ENCODE results near the gene PDE6H. TPM values are rescaled to one million over a fixed set of nuclear protein-coding genes. Genes with fewer than 3 reads are reported as not detected.
A peak's percentile ranks its signal among the peaks of the same experiment; 100 is the strongest.

PDE6H gene
- total RNA-seq, 2 donors from 2014 or later = not detected

DNA sequence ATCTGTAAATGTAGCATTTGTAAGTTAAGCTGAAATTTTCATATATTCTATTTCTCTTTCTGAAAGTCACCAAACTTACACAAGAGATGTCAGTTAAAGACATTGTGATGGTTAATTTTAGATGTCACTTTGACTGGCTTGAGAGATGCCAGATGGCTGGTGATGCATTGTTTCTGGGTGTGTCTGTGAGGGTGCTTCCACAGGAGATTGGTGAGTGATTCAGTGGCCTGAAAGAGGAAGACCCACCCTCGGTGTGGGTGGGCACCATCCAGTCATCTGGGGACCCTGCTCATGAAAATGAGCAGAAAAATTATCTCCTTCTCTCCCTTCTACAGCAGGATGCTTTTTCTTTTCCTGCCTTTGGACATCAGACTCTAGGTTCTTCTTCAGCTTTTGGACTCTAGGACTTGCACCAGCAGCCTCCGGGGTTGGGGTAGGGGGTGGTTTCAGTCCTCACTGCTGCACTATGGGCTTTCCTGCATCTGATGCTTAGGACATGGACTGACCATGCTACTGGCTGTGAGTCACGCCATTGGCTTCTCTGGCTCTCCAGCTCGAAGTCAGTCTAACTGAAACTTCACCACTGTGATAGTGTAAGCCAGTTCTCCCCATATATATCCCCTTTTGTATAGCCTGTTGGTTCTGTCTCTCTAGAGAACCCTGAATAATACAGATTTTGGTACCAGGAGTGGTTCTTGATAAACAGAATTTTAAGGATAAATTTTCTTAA is 20.9 kb downstream of the PDE6H start:
- intact Hi-C loops (cut with DNase I) = loop anchor here in 1 of 2 donors (5.0 to 10.0 kb wide), 2 partner anchors 146 to 281 kb away; no protein-coding TSS in a partner anchor

DNA sequence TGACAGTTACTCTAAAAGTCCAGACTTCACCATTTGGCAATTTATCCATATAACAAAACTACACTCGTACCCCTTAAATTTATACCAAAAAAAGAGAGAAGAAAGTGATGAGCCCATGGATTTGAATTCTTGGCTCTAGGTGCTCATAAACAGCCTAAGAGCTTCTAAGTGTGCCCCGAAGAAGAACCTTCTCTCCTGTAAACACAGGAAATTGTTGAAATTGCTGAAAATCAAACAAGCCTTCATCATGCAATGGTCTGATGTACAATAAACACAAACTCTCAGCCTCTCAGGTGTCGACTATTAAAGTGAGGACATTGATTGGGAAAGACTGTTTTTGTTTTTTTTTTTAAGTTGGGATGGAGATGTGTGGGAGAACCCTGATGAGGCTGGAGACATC is 21.8 kb downstream of the PDE6H start:
- intact Hi-C loops (cut with DNase I) = loop anchor here (5.0 to 10.0 kb wide), 3 partner anchors 147 to 280 kb away; partner anchors contain the start of gene ART4 (in 1 of the 2)
- DNase-seq (ENCODE audit: low spot score) = no peak

More for the DNA sequence above, 20.9 kb downstream of the PDE6H start:
- DNase-seq (ENCODE audit: low spot score) = no peak

DNA sequence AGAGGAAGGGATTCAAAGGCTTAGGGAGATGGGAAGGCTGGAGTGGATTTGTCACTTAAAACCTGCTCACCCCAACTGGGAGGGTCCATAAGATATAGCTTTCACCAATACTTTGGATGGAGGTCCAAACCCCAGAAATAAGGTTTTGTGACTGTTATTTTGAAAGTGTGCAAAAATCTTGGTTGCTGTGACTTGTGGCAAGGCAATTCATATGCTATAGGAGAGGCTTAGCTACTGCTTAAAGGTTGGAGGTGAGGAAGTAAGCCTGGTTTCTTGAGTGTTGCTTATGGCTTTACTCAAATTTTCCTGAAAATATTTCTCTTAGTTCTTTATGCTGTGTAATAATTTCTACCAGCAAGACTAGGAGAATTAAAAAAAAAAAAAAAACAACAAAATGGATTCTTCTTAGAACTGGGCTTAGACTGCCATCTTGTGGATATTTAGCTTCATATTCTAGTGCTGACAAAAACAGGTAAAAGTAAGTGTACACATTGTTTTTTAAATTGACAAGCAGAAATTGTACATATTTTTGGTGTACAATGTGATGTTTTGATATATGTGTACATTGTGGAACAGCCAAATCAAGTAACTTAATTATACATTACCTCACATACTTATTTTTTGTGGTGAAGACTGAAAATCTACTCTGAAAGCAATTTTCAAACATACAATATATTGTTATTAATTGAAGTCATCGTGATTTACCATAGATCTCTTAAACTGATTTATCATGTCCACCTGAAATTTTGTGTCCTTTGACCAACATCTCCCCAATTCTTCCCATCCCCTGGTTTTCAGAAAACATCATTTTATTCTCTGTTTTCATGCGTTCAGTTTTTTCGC is 23.0 kb downstream of the PDE6H start:
- intact Hi-C loops (cut with DNase I) = loop anchor here (5.0 to 10.0 kb wide), 2 partner anchors 154 to 279 kb away; partner anchors contain the start of gene ART4 (in 1 of the 2)
- no peak for DNase-seq (ENCODE audit: low spot score)

DNA sequence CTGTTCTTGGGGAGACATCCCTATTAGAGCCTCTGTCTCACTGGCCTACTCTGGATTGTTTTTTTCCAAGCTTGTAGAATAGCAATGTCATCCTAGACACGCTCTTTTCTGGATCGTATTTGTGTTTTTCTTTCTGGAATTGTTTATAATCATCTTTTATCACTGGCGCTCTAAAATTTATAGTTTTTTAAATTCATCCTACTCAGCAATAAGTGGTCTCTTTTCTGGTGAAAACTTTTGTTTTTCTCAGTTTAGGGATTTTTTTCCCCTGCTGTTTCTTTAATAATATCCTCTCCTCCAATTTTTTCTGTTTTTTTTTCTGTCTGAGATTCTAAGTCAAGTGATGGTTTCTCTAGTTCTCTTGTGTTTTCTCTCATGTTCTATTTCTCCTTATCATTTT is 25.2 kb downstream of the PDE6H start:
- no peak for DNase-seq (ENCODE audit: low spot score)
- intact Hi-C loops (cut with DNase I) = loop anchor here (5.0 to 10.0 kb wide), 2 partner anchors 156 to 277 kb away; partner anchors contain the start of gene ART4 (in 1 of the 2)

DNA sequence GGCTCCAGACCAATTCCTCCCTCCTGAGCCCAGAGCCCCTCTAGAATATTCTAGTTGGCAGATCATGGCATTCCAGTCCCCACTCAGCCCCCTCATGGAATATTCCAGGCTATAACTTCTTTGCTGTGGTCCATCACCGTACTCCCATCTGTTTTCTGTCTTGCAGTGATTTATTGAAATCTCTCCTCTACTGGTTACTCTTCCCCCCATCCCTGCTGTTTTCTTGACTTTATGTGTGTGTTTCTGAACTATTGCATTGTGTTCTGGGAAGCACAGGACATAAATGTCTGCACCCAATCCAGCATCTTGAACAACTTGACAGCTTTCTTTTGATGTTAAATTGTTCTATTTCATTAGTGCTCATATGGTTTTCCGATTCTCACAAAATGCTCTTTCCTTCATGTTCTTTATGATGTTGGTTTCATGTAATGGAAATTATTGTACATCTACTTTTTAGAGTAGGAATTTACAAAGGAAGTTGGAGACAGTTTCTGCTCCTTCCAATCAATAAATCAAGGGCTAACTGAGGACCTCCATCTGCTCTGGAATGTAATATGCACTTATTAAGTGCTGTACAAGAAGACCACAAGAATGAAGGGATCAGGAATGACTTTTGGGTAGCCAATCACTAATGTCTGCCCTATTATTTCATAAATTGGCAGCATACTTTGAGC is 26.3 kb downstream of the PDE6H start:
- intact Hi-C loops (cut with DNase I) = loop anchor here (5.0 to 10.0 kb wide), 2 partner anchors 157 to 276 kb away; partner anchors contain the start of gene ART4 (in 1 of the 2)
- DNase-seq (ENCODE audit: low spot score) = no peak

DNA sequence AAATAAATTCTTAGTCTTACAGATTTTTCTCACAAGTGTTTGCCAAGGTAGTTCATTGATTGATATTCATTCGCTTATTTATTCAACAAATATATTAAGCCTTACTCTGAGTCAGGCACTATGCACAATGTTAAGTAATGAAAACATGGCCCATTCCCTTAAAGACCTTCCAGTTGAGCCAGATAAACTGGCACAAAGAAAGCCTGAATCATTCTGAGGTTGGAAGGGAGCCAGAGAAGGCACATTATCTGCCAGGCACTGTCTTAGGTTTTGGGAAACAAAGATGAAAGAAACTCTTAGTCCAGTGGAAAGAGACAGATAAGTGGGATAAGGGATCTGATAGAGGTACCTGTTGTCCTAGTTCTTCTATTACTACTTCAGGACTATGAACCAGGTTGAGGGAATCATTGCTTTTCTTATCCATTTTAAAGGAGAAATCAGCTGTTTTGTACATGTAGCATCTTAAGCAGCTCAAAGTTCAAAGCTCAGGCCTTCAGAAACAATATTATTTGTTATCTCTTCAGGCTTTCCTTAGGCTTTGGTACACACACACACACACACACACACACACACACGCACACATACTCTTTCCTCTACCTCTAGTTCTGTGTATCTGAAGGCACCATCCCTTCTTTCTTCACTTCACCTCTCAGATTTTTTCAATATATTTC is 27.0 kb downstream of the PDE6H start:
- intact Hi-C loops (cut with DNase I) = loop anchor here (5.0 to 10.0 kb wide), 3 partner anchors 158 to 275 kb away; partner anchors contain the start of genes ART4 (in 1 of the 2) and RERG (in 1 of the 2)
- DNase-seq (ENCODE audit: low spot score) = no peak

DNA sequence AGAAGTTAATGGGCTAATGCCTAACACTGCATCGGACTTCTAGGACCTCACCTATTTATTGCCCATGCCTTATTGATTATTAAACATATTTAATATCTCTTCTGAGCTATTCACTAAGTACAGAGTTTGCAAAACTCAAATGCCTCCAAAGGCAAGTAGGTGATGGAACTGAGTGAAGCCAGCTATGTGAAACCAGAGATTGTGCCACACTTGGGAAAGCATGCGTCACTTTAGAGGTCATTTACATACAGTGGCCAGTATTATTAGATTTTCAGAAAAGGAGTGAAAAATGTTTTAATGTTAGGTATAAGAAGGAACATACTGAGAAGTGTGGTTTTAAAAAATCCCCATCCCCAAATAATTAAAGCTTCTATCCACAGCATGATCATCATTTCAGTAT is 27.7 kb downstream of the PDE6H start:
- no peak for DNase-seq (ENCODE audit: low spot score)
- intact Hi-C loops (cut with DNase I) = loop anchor here in 1 of 2 donors (10.0 kb wide), 1 partner anchor 224 kb away; the partner anchor contains the start of gene RERG

DNA sequence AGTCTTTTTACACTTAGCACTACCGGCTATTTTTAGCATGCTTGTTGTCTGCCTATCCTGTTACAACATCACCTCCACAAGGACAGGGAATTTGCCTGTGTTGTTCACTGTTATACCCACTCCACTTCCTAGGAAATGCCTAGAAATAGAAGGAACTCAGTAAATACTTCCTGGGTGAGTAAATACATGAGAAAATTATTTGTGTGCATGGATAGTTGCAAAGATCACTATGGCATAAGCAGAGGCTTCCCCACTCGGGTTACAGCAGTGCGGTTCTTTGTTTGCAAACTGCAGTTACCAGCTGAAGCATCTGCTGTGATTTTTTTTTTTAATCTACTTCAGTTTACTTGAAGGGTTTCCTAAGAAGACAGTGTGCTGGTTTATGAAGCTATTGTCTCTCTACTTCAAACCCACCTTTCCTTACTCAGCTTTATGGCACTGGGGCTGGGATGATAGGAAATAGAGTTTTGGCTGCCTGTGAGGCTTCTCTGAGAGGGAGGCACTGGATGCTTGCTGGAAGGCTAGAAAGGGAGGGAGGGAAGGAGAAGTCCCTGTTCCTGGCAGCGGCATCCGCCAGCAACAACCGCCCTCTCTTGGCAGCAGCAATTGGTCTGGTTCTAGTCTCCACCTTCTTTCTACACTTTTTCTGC is 29.0 kb downstream of the PDE6H start:
- intact Hi-C loops (cut with DNase I) = loop anchor here in 1 of 2 donors (10.0 kb wide), 1 partner anchor 223 kb away; the partner anchor contains the start of gene RERG
- DNase-seq (ENCODE audit: low spot score) = peak; percentile 87

DNA sequence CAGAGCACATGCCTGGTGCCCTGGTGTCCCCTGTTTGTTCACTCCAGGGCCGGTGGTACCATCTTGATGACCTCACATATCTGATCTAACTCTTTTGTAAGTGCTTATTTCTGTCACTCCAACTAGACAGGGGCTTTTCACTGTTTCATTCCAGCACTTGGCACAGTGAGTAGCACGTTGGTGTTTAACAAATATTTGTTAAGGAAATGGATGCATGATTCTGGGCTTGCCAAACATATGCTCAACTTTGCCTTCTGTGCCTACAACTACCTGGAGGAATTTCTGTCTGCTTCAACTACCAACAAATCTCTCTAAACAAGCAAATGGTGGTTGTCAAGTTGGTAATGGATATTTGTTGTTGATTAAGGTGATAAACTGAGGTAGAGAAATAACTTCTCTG is 31.6 kb downstream of the PDE6H start:
- intact Hi-C loops (cut with DNase I) = loop anchor here in 1 of 2 donors (10.0 kb wide), 1 partner anchor 220 kb away; the partner anchor contains the start of gene RERG
- DNase-seq (ENCODE audit: low spot score) = no peak

DNA sequence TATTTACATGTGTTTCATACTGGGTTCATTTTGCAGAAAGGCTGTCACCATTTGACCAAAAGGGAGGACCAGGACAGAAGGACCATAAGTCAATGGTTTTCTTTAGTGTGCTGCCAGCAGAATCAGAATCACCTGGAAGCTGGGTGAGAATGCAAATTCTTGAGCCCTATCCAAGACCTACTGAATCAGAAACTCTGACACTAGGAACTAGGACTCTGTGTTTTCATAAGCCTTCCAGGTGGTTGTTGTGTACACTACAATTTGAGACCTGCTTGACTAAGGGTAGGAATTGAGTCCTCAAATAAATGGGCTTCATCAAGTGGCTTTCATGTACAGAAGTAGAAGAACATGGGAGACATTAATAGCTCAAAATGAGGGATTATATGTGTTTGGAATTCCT is 32.2 kb downstream of the PDE6H start:
- intact Hi-C loops (cut with DNase I) = loop anchor here in 1 of 2 donors (10.0 kb wide), 1 partner anchor 220 kb away; the partner anchor contains the start of gene RERG
- DNase-seq (ENCODE audit: low spot score) = no peak

DNA sequence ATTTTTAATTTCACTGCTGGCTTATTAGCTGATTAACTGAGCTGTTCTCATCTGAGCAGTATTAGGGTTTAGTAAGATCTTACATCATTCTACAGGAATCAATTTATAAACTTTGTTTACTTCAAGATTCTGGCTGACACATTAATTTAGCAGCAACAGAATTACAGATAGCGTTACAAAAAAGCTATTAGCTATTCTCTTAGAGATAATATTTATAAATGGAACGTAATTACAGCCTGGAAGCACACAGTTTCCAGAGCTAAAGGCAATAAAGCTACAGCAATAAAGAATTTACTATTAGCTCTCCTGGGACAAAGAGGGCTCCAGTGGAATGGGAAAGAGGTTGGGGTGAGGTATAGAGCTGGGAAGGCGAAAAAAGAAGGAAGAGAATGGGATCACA is 34.7 kb downstream of the PDE6H start:
- no peak for DNase-seq (ENCODE audit: low spot score)
- intact Hi-C loops (cut with DNase I) = loop anchor here in 1 of 2 donors (10.0 kb wide), 1 partner anchor 217 kb away; the partner anchor contains the start of gene RERG

DNA sequence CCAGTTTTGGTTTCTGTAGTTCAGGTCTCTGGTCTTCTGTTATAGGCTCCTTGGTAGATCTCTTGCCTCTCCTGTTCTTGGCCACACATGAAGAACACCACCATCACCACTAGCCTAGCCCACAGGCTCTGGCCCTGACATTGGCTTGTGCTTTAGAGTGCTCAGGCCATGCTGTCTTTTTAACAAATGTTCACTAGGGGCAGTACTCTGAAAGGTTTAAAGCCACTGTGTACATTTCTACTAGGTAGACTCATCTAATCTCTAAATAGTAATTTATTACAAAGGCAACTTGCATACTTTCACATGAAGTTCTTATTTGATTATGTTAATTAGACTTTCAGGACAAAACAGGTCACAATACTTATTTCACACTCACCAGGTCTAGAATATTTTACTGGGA is 38.3 kb downstream of the PDE6H start:
- DNase-seq (ENCODE audit: low spot score) = no peak
- intact Hi-C loops (cut with DNase I) = no loop called here

DNA sequence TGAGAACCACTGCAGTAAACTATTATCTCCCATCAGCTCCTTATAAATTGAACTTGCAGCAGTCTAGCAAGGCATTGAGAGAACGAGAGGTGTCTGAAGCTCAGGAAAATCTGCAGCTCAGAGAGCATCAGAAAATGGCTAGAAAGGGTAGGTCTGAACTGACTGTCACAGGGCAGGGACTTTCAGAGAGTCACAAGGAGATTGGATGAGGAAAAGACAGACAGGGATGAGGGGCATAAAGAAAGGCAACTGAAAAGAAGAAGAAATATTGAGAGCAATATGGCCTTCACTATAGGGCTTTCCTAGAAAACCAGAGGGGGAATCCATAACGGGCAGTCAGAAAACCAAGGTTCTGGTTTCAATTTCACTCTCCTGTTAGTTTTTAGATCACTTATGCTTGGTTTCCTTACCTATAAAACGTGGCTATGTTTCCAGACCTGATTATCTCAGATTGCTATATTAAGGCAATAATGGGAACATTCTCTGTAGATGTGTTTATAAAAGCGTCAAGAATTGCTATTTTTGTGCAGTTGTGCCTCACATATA is 40.9 kb downstream of the PDE6H start:
- no peak for DNase-seq (ENCODE audit: low spot score)
- intact Hi-C loops (cut with DNase I) = no loop called here

DNA sequence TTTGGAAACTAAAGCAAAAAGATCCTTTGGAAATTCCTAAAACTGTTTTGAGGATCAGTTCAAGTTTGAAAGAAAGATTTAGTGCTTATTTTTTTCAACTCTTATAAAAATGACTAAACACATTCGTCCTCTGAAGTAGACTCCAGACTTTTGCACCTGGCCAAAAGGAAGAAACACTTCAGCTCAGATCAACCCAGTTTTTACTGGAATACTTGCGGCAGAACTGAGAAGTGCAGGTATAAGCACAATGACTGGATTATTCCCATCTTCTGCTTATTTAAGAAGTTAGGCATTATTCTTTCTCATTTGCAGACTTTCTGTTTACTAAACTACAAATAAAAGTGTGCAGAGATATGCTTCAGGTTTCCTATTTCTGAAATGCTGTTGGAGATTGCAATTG is 41.9 kb downstream of the PDE6H start:
- intact Hi-C loops (cut with DNase I) = no loop called here
- DNase-seq (ENCODE audit: low spot score) = no peak

DNA sequence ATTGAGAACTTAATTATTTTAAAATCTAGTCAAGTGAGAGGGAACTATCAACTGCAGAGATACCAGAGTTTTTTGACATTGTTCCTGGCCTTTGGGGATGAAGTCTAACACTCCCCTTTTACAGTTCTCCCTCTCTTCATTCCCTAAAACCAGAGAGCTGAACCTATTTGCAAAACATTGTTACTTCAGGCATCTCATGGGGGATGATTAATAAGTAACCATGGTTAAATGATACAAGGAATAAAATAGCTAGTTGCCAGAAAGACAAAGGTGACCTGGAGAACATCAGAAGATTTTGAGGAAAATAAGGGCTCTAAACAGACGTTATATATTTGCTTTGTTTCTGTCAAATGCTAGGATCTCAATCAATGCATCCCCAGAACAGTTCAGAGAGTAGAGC is 42.3 kb downstream of the PDE6H start:
- intact Hi-C loops (cut with DNase I) = no loop called here
- no peak for DNase-seq (ENCODE audit: low spot score)

DNA sequence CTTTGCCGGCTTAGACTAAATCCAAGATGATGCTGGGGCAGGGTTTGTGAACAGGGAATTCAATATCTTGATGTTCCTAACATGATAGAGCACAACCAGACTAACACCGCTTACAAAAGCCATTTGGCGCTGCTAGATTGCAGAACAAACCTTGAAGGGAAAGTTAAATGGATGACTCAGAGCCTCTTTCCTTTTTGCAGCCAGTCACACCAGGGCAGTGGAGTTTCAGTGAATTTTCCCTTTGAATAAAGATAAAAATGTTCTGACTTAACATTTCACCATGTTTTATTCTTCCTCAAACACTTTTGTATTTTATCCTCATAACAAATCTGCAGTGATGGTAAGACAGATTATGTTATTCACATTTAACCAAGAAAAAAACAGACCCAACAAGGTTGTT is 47.3 kb downstream of the PDE6H start:
- no peak for DNase-seq (ENCODE audit: low spot score)
- intact Hi-C loops (cut with DNase I) = no loop called here
